HG03521 (cell line): Measurements from ENCODE around the gene LAP3.
"Not testable (repeated sequence)": the region's sequence is repeated elsewhere in the genome, so short reads cannot be mapped to it uniquely, and the experiment has no call there.

Source experiments
- ATAC-seq: cut with Tn5 transposase; IDR thresholded peaks from one replicate; pipeline ENCODE4 v1.9.1; 2021; ENCODE audit warnings: mild to moderate bottlenecking, moderate library complexity; ENCODE audit not compliant: unreplicated experiment

The LAP3 gene

DNA sequence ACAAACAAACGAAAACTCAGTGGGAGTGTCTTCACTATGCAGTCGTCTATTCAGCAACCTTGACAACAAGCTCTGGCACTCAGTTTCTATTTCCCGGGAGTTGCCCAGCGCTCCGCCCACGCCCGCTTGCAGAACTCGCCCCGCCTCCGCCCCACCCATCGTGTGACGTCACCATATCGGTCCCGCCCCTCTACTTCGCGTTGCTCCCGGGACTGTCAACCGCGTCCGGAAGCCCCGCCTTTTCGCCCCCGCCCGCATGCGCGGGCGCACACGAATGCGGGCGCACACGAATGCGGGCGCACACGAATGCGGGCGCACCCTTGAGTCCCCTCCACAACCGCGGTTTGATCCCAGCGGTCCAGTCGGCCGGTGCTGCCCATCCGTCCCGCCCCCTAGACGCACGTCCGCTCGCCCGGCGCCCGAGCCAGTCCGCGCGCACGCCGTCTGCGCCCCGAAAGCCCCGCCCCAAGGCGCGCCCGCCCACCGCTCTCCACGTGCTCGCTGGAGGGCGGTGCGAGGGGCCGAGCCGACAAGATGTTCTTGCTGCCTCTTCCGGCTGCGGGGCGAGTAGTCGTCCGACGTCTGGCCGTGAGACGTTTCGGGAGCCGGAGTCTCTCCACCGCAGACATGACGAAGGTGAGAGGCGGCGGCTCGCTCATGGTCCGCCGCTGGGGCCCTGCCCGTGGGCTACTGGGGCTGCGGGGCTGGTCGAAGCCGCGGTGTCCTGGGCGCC lies at the start of gene LAP3:
LAP3 (plus strand) TSS at position 267 of the 733 bp plus-strand sequence; CDS start at position 535, 268 bp downstream.
- peak; percentile 82 for ATAC-seq

- ATAC-seq = no peak
These were observed 48.3 kb upstream of the LAP3 start for GRCh38 chr4:17528551-17529165.

DNA sequence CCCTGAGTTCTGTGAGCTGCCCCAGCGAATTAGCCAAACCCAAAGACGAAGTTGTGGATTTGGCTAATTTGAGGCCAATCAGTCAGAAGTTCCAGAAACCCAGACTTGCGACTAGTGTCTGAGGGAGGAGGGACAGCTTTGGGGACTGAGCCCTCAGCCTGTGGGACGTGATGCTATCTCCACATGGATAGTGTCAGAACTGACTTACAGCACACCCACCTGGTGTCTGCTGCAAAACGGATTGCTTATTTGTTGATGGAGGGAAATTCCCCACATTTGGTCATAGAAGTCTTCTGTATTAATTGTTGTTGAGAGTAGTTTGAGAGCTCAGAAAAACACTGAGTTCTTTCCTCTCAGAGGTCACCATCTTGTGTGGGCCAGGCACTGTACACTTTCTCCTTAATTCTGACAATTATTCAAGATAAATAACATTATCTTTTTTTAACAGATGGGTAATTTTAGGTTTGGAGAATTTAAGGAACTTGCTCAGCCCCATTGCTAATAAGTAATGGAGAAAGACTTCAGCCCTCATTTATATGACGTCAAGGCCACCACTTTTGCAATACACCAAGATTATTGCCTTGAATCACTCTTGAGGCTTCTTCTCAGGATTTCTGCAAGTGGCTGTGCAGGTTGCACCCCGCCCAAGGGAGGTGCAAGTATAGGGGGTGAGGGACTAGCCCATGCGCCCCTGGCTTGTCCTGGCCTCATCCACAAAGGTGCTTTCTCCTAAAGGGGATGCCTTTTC lies 45.3 kb upstream of the LAP3 start:
- ATAC-seq = no peak

DNA sequence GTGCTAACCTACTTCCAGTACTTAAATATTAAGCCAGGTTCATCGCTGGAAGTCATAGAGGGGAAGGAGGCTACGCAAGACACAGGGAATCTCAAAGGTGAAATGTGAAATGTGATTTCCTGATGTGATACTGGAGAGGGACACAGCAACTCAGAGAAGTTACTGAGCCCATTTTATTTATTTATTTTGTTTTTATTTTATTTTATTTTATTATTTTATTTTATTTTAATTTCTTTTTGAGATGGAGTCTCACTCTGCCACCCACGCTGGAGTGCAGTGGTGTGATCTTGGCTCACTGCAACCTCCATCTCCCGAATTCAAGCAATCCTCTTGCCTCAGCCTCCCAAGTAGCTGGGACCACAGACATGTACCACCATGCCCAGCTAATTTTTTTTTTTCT lies 42.3 kb upstream of the LAP3 start:
- no peak for ATAC-seq

DNA sequence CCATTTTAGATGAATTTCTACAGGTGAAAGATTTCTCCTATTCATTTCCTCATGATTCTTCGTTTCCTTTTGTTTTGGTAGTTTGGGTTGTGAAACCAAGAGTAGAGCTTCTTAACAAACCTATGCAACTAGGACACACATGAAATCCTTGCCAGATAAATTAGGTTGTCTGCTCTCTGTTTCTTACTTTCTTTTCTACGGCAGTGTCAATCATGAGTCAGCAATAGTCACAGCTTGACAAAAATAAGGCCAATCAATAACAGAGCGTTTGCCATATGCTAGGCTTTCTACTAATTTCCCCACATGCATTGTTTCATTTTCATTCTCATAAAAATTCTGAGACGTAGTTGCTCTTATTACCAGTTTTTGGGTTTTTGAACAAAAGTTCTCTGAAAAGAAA lies 41.8 kb upstream of the LAP3 start:
- ATAC-seq = no peak

GRCh38 chr4:17535906-17536305 lies 41.1 kb upstream of the LAP3 start:
- no peak for ATAC-seq

- not testable (repeated sequence) for ATAC-seq
These were observed 39.9 kb upstream of the LAP3 start for GRCh38 chr4:17537060-17537459.

DNA sequence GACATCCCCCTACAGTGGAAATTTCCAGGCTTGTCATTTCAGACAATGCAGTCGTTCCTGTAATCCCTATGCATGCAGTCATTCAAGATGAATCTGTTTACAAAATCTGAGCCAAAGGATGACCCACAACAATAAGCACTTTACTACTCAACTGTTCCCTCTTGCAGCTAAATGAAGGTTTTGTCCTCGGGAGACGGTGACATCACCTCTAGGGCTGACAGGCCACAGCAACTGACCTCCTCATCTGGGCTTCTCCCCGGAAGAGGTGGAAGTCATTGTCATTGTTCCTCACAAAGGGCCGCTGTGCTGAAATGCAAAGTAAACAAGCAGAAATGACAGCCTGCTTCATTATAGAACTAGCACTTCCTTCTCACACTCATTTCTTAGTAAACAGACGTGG lies 32.8 kb upstream of the LAP3 start:
- no peak for ATAC-seq

GRCh38 chr4:17544831-17545234 lies 32.2 kb upstream of the LAP3 start:
- ATAC-seq = no peak

GRCh38 chr4:17545374-17546140 lies 31.4 kb upstream of the LAP3 start:
- no peak for ATAC-seq

- no peak for ATAC-seq
These were observed 30.8 kb upstream of the LAP3 start for GRCh38 chr4:17546222-17546621.

- no peak for ATAC-seq
These were observed 30.3 kb upstream of the LAP3 start for GRCh38 chr4:17546678-17547077.

GRCh38 chr4:17550549-17550948 lies 26.4 kb upstream of the LAP3 start:
- ATAC-seq = no peak

- no peak for ATAC-seq
These were observed 24.6 kb upstream of the LAP3 start for GRCh38 chr4:17552427-17552826.

DNA sequence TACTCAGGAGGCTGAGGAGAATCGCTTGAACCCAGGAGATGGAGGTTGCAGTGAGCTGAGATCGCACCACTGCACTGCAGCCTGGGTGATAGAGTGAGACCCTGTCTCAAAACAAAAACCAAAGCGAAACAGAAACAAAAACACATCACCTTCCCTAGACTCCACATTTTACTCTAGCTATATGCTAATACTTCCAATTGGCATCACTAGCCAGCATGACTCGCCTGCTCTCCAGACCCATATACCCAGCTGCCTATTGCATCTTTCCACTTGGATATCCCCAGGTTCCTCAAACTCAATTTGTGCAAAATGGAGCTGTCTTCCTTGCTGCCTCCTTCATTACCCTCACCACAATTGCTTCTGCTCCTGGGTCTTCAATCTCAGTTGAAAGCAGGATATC lies 22.4 kb upstream of the LAP3 start:
- ATAC-seq = no peak

DNA sequence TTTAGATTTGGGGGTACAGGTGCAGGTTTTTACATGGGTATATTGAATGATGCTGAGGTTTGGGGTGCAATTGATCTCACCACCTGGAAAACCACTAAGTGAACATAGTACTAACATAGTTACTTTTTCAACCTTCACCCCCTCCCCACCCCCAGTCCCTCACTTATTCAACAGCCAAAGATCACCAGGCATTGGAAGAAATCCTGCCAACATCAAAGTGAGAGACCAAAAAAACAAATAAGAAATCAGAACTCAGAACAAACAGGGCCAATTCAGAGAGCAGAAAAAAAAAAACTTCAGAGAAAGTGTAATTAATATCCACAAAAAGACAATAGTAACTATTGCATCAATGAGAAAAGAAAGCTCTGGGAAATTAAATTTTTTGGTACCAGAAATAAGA lies 20.5 kb upstream of the LAP3 start:
- ATAC-seq = no peak

DNA sequence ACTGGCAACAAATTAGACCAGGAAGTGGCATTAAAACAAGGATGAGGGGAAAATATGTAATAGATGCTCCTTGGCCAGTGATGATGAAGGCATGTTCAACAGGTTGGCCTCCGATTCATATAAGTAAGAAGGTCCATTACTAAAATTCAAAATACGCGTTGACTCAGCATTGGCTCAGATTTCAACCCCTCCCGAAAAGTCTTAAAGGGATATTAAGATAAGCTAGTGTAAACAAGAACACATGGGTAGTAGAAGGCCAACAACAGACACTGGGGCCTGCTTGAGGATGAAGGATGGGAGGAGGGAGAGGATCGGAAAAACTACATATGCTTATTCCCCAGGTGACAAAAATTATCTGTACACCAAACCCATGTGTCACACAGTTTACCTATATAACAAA lies 19.1 kb upstream of the LAP3 start:
- ATAC-seq = no peak

GRCh38 chr4:17558941-17559708 lies 17.9 kb upstream of the LAP3 start:
- ATAC-seq = no peak

GRCh38 chr4:17559709-17560048 lies 17.3 kb upstream of the LAP3 start:
- no peak for ATAC-seq

DNA sequence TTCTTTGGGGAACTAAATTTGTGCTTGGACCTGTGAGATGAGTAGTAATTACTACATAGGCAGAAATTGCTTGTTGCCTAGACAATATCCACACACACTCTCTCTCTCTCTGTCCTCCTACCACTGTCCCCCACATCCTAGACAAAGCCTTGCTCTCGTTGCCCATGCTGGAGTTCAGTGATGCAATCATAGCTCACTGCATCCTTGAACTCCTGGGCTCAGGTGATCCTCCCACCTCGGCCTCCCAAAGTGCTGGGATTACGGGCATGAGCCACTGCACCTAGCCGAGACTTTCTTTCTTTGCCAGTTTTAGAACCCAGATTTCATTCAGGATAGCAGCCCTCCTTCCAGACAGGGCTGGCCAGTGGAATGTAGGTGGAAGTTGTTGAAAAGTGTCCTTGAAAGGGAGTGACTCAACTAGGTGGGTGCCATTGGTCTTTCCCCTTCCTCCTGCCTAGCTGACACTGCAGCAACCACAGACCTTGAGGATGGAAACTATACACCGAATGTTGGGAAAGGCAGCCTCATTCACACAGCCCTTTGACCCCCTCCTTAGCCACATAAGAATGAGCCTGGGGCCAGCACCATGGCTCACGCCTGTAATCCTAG lies 16.8 kb upstream of the LAP3 start:
- no peak for ATAC-seq
